ENCODE measurements around the gene MAJIN. TPM values are rescaled to one million over a fixed set of nuclear protein-coding genes. Genes with fewer than 3 reads are reported as not detected.
"Not testable (repeated sequence)": the region's sequence is repeated elsewhere in the genome, so short reads cannot be mapped to it uniquely, and the experiment has no call there.

The MAJIN gene
- total RNA-seq, 2 donors from 2014 or later: not detected

GRCh38 chr11:64990222-64990923 lies 18.5 kb upstream of the MAJIN start:
- no peaks in the 10 kb centered on the region for H3K27me3 ChIP-seq (replicated peaks; ENCODE audit: insufficient read depth)
- ATAC-seq (ENCODE audit: insufficient number of reproducible peaks, low FRiP score, low read depth) (no peak), DNase-seq (ENCODE audit: low spot score) (no peak)
- H3K4me3 ChIP-seq: no peak overlapping the region
- no peak for TF ChIP-seq CTCF (IDR thresholded peaks at IDR 0.05)
- H3K27ac ChIP-seq: no peak overlapping the region
- no peaks in the 10 kb centered on the region for H3K36me3 ChIP-seq
- peaks cover 0 to 4% of the 10 kb centered on the region in 2 donors for H3K4me1 ChIP-seq (ENCODE audit: control insufficient read depth in 1 of 2, low read depth in 2 of 2)
- H3K9me3 ChIP-seq: no peaks in the 10 kb centered on the region

GRCh38 chr11:64989416-64989815 lies 17.5 kb upstream of the MAJIN start:
- Histone ChIP-seq H3K4me1 (ENCODE audit: control insufficient read depth in 1 of 2, low read depth in 2 of 2) (peaks cover 0 to 4% of the 10 kb centered on the region in 2 donors), H3K4me3 (no peak overlapping the region), H3K36me3 (no peaks in the 10 kb centered on the region), H3K27me3 (replicated peaks; ENCODE audit: insufficient read depth) (no peaks in the 10 kb centered on the region), H3K9me3 (no peaks in the 10 kb centered on the region), H3K27ac (no peak overlapping the region)
- no peak for DNase-seq (ENCODE audit: low spot score)
- ATAC-seq (ENCODE audit: insufficient number of reproducible peaks, low FRiP score, low read depth): no peak
- TF ChIP-seq CTCF (IDR thresholded peaks at IDR 0.05): no peak

GRCh38 chr11:64987998-64988854 lies 16.3 kb upstream of the MAJIN start:
- no peaks in the 10 kb centered on the region for H3K36me3 ChIP-seq
- H3K9me3 ChIP-seq: no peaks in the 10 kb centered on the region
- H3K4me3 ChIP-seq: no peak overlapping the region
- no peaks in the 10 kb centered on the region for H3K27me3 ChIP-seq (replicated peaks; ENCODE audit: insufficient read depth)
- TF ChIP-seq CTCF (IDR thresholded peaks at IDR 0.05): no peak
- H3K4me1 ChIP-seq (ENCODE audit: control insufficient read depth in 1 of 2, low read depth in 2 of 2): peaks cover 0 to 4% of the 10 kb centered on the region in 2 donors
- DNase-seq (ENCODE audit: low spot score): no peak
- no peak overlapping the region for H3K27ac ChIP-seq
- ATAC-seq (ENCODE audit: insufficient number of reproducible peaks, low FRiP score, low read depth): no peak

- H3K36me3 ChIP-seq; ATAC-seq (ENCODE audit: insufficient number of reproducible peaks, low FRiP score, low read depth); H3K4me3 ChIP-seq; H3K27ac ChIP-seq; H3K4me1 ChIP-seq (ENCODE audit: control insufficient read depth in 1 of 2, low read depth in 2 of 2); H3K9me3 ChIP-seq; H3K27me3 ChIP-seq (replicated peaks; ENCODE audit: insufficient read depth); DNase-seq (ENCODE audit: low spot score): not testable (repeated sequence)
Measured at GRCh38 chr11:64983339-64983738, 11.4 kb upstream of the MAJIN start.

- H3K27ac ChIP-seq: no peak overlapping the region
- no peak overlapping the region for H3K4me3 ChIP-seq
- H3K4me1 ChIP-seq (ENCODE audit: control insufficient read depth in 1 of 2, low read depth in 2 of 2): peaks cover 0 to 8% of the 10 kb centered on the region in 2 donors
- no peaks in the 10 kb centered on the region for H3K27me3 ChIP-seq (replicated peaks; ENCODE audit: insufficient read depth)
- no peaks in the 10 kb centered on the region for H3K9me3 ChIP-seq
- no peak for TF ChIP-seq CTCF (IDR thresholded peaks at IDR 0.05)
- H3K36me3 ChIP-seq: no peaks in the 10 kb centered on the region
- no peak for DNase-seq (ENCODE audit: low spot score)
- ATAC-seq (ENCODE audit: insufficient number of reproducible peaks, low FRiP score, low read depth): no peak
Measured at GRCh38 chr11:64976651-64977050, 4.7 kb upstream of the MAJIN start.

All from thoracic aorta (tissue), 2 donors.